PFSK-1 (cell line): ENCODE measurements around the gene SPIRE2.

Experiments used
- POLR2AphosphoS5 ChIP-seq: IDR thresholded peaks from 2 replicates; pipeline ENCODE4 v1.6.1; 2012; ENCODE audit warnings: low read depth, mild to moderate bottlenecking, control low read depth, low read length, moderate library complexity
- REST ChIP-seq, 2 experiments: IDR thresholded peaks; 2 replicates each; pipeline versions ENCODE4 v1.6.1 to v1.8.0; 2011 to 2012; ENCODE audit warnings: low read depth in 2 of 2, low read length in 2 of 2, control low read depth in 1 of 2, inconsistent platforms in 1 of 2, mild to moderate bottlenecking in 1 of 2, moderate library complexity in 1 of 2; ENCODE audit not compliant: insufficient read depth in 1 of 2
- TAF1 ChIP-seq: IDR thresholded peaks from 2 replicates; pipeline ENCODE4 v1.6.1; 2012; ENCODE audit warnings: low read length, control low read depth, borderline replicate concordance; ENCODE audit not compliant: insufficient read depth

- no peak for TF ChIP-seq POLR2AphosphoS5
- TF ChIP-seq REST (IDR thresholded peaks at IDR 0.05; ENCODE audit: insufficient read depth in 1 of 2, low read depth in 2 of 2, low read length in 2 of 2): no peak
- TF ChIP-seq TAF1: no peak
Measured at GRCh38 chr16:89826531-89827382, 1.5 kb upstream of the SPIRE2 start.
